EH (cell line): Measurements from ENCODE around the gene OR6B3.

ENCODE experiments used
- DNase-seq: peaks from one replicate; pipeline ENCODE4 v3.0.0-alpha.2; 2015; ENCODE audit warnings: low read depth

Gene OR6B3

GRCh38 chr2:240043279-240043989 is 9.9 kb downstream of the OR6B3 start:
- no peak for DNase-seq

GRCh38 chr2:240042740-240043139 is 10.6 kb downstream of the OR6B3 start:
- no peak for DNase-seq

GRCh38 chr2:240041363-240041762 is 12.0 kb downstream of the OR6B3 start:
- DNase-seq: no peak

GRCh38 chr2:240037358-240037757 is 16.0 kb downstream of the OR6B3 start:
- DNase-seq: no peak

GRCh38 chr2:240033330-240033678 is 20.0 kb downstream of the OR6B3 start:
- no peak for DNase-seq

GRCh38 chr2:240032406-240033329 is 20.7 kb downstream of the OR6B3 start:
- DNase-seq: no peak

GRCh38 chr2:240030379-240031094 is 22.8 kb downstream of the OR6B3 start, which contains the start of gene OR6B2:
Gene OR6B2, minus strand, starts transcription at chr2:240030429. Its CDS starts 0 bp downstream, at chr2:240030429.
- no peak for DNase-seq

- peak; percentile 18 for DNase-seq
Observed at GRCh38 chr2:240024766-240025165, 28.6 kb downstream of the OR6B3 start.

- no peak for DNase-seq
Observed at GRCh38 chr2:240023792-240024191, 29.5 kb downstream of the OR6B3 start.

GRCh38 chr2:240021488-240022104 is 31.7 kb downstream of the OR6B3 start:
- DNase-seq: peak; percentile 61

- no peak for DNase-seq
Observed at GRCh38 chr2:240018071-240018750, 35.1 kb downstream of the OR6B3 start.

GRCh38 chr2:240014327-240014726 is 39.0 kb downstream of the OR6B3 start:
- no peak for DNase-seq

GRCh38 chr2:240013343-240013742 is 40.0 kb downstream of the OR6B3 start:
- peak; percentile 18 for DNase-seq

- DNase-seq: no peak
Observed at GRCh38 chr2:240002983-240003382, 50.3 kb downstream of the OR6B3 start.

GRCh38 chr2:240000671-240001070 is 52.6 kb downstream of the OR6B3 start:
- DNase-seq: no peak

GRCh38 chr2:239997686-239998409 is 55.5 kb downstream of the OR6B3 start:
- no peak for DNase-seq
